Fibroblast of skin of right biceps (primary cell): ENCODE results near the gene UBE2J1.
"Not testable (repeated sequence)": the region's sequence is repeated elsewhere in the genome, so short reads cannot be mapped to it uniquely, and the experiment has no call there.

Experiments
- DNase-seq: peaks from one replicate; pipeline ENCODE4 v3.0.0-alpha.2; 2013

Gene UBE2J1

GRCh38 chr6:89315249-89315885, 37.2 kb downstream of the UBE2J1 start, which contains the start of gene GABRR2:
GABRR2 (minus strand) TSS chr6:89315299; CDS start chr6:89315165, 134 bp downstream.
- DNase-seq: no peak

DNA sequence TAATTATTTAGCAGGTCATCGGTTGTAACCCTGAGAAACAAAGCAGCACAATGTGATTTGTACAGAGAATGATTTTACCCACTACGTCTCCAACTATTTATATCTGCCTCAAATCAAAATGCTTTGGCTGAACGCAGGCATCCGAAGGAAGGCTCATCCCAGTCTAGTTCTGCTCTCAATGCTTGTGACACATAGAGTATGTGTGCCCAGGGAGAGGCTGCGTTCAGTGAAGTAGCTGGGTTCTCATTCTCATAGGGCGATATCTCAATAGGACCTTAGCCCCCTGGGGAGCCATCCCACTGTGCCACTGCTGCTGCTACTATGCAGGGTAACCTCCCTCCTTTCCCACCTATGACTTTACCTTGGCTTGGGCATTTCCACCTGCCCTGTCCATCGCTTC, 37.8 kb downstream of the UBE2J1 start:
- DNase-seq: no peak

DNA sequence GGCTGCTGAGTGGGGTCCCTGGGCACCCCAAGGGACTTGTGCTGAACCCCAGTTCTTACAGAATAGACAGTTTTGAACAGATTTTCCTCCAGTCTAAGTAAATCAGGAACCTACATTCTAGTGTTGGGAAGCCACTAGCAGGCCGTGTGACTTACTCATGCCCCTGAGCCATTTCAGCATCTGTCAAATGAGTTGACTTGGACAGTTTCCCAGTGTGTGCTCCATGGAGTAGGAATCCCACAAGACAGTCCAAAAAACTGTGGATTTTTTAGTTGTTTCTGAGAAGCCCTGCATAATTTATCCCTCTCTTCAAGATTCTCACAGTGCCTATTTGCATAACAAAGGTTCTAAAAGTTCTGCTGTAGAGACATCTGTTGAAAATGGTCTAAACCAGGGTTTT, 39.5 kb downstream of the UBE2J1 start:
- DNase-seq: peak; percentile 92

DNA sequence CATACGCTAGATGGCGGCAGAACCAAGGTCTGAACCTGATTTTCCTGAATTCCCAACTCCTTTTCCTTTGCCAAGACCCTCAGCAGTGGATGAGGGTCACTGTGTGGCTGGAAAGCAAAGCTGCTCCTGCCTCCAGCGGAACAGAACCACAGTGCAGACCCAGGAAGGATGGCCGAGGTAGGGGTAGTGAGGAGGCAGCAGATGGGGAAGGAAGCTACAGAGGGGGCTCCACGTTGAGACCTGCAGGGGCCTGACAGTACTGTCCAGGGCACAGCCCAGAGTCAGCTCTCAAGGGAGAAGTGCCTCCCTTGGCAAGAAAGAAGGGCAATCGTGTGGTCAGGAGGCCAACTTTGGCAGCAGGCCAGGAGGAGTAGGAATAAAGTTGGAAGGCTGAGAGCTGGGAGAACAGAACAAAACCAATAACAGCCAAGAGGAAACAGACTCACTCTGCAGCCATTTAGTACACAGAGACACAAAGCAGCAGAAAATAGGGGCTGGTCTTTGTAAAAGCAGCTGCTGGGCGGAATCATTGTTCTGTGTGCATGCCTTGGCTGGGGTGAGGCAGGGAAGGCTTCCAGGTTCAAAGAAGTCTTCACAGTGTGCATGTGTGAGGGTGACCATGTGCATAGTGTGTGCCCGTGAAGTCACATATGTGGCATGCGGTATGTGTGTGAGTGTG, 40.5 kb downstream of the UBE2J1 start:
- DNase-seq: peak; percentile 53

DNA sequence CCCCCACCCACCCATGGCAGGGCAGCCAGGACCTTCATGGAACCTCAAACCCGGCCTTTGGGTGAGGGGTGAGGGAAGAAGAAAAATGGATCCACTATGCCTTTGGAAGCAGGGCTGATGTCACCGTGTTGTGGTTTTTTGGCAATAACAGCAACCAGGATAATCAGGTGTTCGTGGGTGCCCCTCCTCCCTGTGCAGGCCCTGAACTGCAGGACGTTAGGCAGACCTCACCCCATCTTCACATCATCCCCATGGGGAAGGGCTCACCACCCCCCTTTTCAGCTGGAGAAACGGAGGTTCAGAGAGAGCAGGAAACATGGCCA, 41.0 kb downstream of the UBE2J1 start:
- DNase-seq: no peak

GRCh38 chr6:89310929-89311328, 41.6 kb downstream of the UBE2J1 start:
- DNase-seq: no peak

DNA sequence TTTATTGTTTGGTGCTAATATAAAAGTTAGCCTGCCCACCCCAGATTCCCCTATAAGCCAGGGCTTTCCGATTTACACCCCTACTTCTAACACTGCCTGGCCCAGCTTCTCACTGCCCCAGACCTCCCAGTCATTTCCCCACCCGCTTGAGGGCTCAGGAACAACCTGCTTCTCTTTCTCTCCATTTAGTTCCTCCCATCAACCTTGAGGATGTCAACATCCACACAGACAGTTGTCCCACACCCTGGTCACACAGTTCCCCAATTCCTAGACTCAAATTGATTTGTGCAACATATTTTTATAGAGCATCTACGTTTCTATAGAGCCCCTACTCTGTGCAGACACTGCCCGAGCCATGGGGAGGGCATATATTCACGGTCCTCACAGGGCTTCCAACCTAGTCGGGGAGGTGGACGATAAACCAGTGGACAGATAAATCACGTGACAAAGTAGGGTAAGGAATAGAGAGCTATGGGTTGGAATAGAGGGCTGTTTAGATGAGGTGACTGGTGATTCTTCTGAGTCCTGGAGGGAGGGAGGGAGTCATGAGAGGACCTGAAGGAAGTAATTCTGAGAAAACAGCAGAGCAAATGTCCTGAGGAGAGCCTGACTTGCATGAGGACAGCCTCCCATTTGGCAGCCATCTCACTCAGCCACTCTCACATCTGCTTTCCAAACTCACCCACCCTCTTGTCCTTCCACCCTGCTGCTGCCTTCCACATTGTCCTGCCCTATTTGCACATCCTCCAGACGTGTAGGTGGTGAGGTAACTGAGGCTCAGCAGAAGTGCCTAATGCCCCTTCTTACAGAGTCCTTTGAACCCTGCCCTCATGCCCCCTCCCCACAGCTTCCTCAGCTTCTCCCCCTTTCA, 43.8 kb downstream of the UBE2J1 start:
- DNase-seq: no peak

DNA sequence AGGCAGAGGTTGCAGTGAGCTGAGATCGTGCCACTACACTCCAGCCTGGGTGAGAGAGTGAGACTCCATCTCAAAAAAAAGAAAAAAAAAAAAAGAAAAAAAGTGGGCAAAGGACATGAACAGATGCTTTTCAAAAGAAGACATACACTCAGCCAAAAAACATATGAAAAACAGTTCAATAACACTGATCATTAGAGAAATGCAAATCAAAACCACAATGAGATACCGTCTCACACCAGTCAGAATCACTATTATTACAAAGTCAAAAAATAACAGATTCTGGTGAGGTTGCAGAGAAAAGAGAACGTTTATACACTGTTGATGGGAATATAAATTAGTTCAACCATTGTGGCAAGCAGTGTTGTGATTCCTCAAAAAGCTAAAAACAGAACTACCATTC, 48.0 kb downstream of the UBE2J1 start:
- DNase-seq: not testable (repeated sequence)

GRCh38 chr6:89302936-89303335, 49.6 kb downstream of the UBE2J1 start:
- DNase-seq: no peak

DNA sequence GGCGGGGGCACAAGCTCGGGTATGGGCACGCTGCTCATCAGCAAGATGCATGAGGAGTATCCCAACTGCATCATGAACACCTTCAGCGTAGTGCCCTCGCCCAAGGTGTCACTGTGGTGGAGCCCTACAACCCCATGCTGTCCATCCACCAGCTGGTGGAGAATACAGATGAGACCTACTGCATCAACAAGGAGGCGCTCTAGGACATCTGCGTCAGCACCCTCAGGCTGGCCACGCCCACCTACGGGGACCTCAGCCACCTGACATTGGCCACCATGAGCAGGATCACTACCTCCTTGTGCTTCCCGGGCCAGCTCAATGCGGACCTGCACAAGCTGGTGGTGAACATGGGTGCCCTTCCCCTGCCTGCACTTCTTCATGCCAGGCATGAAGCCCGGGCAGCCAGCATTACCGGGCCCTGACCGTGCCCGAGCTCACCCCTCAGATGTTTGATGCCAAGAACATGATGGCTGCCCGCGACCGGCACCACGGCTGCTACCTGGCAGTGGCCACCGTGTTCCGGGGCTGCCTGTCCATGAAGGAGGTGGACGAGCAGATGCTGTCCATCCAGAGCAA, 50.2 kb downstream of the UBE2J1 start:
- no peak for DNase-seq

GRCh38 chr6:89301586-89302194, 50.8 kb downstream of the UBE2J1 start:
- no peak for DNase-seq

DNA sequence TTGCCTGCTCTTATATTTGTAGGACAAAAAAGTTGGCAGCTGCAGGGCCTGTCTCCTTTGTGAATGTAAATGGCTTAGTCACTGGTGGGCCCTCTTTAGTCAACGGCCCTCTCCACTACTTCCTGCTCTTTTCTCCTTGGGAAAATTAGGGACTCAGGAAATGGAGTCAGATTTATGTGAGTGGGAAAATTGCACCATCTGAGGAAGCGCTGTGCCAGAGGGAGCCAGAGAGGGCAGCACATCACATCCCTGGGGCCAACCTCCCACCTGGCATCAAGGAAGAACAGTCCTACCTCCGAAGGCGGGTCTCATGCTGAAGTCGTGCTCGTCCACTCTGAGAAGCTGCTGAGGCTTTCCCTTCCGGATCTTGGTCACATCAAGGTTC, 53.1 kb downstream of the UBE2J1 start:
- DNase-seq: no peak

DNA sequence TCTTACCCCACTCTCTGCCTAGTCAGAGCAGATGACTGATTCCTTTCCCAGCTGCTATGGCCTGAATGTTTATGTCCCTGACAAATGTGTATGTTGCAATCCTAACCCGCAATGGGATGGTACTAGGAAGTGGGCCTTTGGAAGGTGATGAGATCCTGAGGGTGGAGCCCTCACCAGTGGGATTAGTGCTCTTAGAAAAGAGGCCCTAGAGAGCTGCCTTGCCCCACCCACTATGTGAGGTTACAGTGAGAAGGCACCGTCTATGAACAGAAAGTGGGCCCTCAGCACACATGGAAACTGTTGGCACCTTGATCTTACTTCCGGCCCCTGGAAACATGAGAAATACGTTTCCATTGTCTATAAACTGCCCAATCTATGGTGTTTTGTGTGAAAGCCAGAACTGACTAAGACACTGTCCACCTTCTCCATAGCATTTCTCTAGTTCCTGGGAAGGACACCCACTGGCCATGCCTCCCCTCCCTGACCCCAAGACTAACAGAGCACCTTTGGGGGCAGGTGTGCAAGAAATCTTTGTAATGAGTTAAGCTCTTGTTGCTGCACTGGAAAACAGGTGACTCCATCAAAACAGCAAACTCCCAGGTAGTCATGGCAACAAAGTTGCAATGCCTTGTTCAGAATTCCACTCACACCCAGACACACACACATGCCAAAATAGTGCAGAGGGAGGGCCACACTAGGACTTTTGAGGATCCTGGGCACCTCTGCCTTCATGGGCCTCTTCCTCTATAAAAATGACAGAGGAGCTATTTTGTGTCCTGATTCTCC, 53.6 kb downstream of the UBE2J1 start:
- DNase-seq: peak; percentile 7

GRCh38 chr6:89297695-89298351, 54.7 kb downstream of the UBE2J1 start:
- peak; percentile 94 for DNase-seq

DNA sequence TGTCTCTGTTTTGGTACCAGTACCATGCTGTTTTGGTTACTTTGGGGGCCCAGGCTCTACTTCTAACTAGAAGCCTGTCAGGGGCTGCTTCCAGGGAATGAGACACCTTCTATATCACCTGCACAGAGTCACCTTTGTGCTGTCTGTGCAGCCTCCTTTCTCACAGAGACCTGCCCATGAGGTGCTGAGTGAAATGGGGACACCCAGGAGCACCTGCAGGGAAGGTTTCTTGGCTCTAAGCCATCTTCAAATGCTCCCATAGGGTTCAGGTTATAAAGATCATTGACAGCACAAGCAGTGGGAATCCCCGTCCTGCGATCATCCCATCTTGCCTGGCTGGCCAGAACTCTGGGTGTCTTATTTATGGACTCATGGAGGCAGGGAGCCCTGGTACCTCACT, 56.5 kb downstream of the UBE2J1 start:
- no peak for DNase-seq

- DNase-seq: not testable (repeated sequence)
These were observed 57.4 kb downstream of the UBE2J1 start for GRCh38 chr6:89295116-89295515.

DNA sequence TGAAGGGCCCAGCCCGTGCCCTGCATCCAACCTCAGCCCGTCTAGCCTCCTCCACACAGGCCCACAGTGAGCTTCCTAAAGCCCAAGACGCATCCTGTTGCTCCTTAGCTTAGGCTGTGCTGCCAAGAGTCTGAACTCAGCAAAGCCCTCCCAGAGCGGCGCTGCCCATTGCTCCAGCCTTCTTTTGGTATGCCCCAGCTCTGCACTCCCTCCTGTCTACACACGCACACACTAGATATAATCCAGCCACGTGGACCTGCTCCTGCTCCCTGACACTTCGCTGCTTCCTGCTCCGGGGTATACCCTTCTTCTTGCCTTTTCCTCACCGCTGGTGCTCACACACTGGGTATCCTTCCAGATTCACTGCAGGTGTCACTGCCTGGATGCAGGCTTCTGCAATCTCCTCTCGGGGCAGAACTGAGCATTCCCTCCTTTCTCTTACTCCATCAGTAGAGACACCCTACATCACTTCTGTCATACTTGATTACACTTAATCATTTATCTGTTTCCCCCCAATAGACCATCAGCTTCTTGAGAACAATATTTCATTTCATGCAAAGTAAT, 61.2 kb downstream of the UBE2J1 start:
- DNase-seq: no peak

GRCh38 chr6:89290401-89291155, 61.9 kb downstream of the UBE2J1 start:
- no peak for DNase-seq

DNA sequence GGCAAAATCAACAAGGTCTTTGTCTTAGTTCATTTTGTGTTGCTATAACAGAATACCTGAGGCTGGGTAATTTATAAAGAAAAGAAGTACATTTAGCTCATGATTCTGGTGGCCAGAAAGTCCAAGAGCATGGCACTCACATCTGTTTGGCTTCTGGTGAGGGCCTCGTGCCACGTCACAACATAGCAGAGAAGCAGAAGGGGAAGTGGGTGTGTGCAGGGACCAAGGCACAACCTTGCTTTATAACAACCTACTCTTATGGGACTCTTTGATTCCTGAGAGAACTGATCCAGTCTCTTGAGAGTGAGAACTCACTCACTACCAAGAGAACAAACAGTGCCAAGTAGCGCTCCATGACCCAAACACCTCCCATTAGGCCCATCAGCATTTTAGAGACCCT, 62.8 kb downstream of the UBE2J1 start:
- DNase-seq: no peak

GRCh38 chr6:89287351-89288028, 65.0 kb downstream of the UBE2J1 start:
- DNase-seq: no peak
